GDM1 (cell line): ENCODE measurements around the gene TUT4.
A peak's percentile ranks its signal among the peaks of the same experiment; 100 is the strongest.

ENCODE experiments used
- DNase-seq: peaks from one replicate; lab custom pipeline; 2025; lab: John Stamatoyannopoulos, UW

Gene TUT4

GRCh38 chr1:52404116-52404974, 148.5 kb downstream of the TUT4 start, which contains the start of the genes ORC1 and PRPF38A:
Gene ORC1, minus strand, starts transcription at chr1:52404423. Its CDS starts 2,200 bp downstream, at chr1:52402223.
Gene PRPF38A, plus strand, starts transcription at chr1:52404602. Its CDS starts 148 bp downstream, at chr1:52404750.
- peak; percentile 96 for DNase-seq

- peak; percentile 42 for DNase-seq
Observed at GRCh38 chr1:52403566-52404115, 149.3 kb downstream of the TUT4 start.

GRCh38 chr1:52402860-52403240, 150.0 kb downstream of the TUT4 start:
- no peak for DNase-seq

GRCh38 chr1:52400131-52400530, 152.8 kb downstream of the TUT4 start:
- DNase-seq = no peak

GRCh38 chr1:52399629-52400028, 153.3 kb downstream of the TUT4 start:
- DNase-seq = no peak

GRCh38 chr1:52393174-52393573, 159.7 kb downstream of the TUT4 start:
- DNase-seq = no peak

GRCh38 chr1:52386458-52386857, 166.4 kb downstream of the TUT4 start:
- DNase-seq = no peak

- no peak for DNase-seq
Observed at GRCh38 chr1:52385376-52385775, 167.5 kb downstream of the TUT4 start.
